ENCODE results near the gene FAM120A.

DNA sequence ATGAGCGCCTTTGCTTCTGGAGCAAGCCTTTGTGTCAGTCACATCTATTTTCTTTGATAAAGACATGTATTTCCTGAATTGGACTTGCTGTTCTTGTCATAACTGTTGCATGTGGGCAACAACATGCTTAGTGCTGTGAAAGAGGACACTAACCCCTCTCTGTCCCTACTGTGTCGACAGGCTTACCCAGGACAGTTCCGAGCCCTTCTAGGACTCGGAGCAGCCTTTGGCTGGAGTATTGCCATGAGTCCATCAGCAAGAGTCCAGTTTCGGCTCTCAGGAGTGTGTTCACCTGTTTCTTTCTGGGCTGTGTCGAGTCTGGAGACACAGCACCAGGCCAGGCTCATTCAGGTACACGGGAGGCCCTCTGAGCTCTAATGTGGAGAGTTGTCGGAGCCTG is 88.8 kb downstream of the FAM120A start:
- TF ChIP-seq REST (IDR thresholded peaks at IDR 0.05; ENCODE audit: borderline replicate concordance) = no peak
- no peak for TF ChIP-seq CTCF (IDR thresholded peaks at IDR 0.05; ENCODE audit: poor library complexity, severe bottlenecking)
- TF ChIP-seq EZH2 (IDR thresholded peaks at IDR 0.05; ENCODE audit: borderline replicate concordance, insufficient read depth, low read length, poor library complexity, severe bottlenecking) = no peak
- no peak for TF ChIP-seq POLR2AphosphoS5 (IDR thresholded peaks at IDR 0.05)
- no peak for TF ChIP-seq RAD21 (conservative IDR thresholded peaks at IDR 0.05)
- no peak for TF ChIP-seq EP300 (conservative IDR thresholded peaks at IDR 0.05; ENCODE audit: poor library complexity, severe bottlenecking)
- no peak for TF ChIP-seq TAF1 (IDR thresholded peaks at IDR 0.05; ENCODE audit: low read depth)
- TF ChIP-seq SMC3 (conservative IDR thresholded peaks at IDR 0.05; ENCODE audit: poor library complexity) = no peak
- TF ChIP-seq MXI1 (conservative IDR thresholded peaks at IDR 0.05; ENCODE audit: poor library complexity, severe bottlenecking) = no peak

All from neural cell (in vitro differentiated cells).